ENCODE measurements around the gene GPATCH1. TPM values are rescaled to one million over a fixed set of nuclear protein-coding genes. Genes with fewer than 3 reads are reported as not detected.
"Not testable (repeated sequence)": the region's sequence is repeated elsewhere in the genome, so short reads cannot be mapped to it uniquely, and the experiment has no call there.

Gene GPATCH1
- total RNA-seq, 3 donors from 2014 or later (not counting 1 experiment from before 2014, with no cell fraction given), result 9.1 to 15.0 (median 12.7) TPM

DNA sequence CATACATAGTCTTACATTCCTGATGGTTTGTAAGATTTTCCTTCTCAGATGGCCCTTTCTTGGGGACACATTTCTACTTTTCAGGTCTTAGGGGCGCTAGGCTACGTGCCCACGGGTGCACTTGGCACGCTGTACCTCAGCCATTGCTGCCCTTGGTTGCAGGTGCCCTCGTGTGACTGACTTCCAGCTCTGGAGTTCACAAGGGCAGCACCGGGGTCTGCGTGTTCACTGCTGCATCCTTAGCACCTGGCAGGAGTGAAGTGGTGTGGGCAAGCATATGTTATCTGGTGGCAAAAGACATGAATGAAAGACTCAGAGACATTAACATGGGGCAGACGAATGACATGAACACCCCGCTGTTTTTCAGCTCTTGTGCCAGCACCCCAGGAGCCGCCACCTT, 37.7 kb downstream of the GPATCH1 start:
- Histone ChIP-seq H3K27me3 (ENCODE audit: control insufficient read depth, insufficient read depth, low read length) (no peaks in the 10 kb centered on the region), H3K4me3 (ENCODE audit: low read length) (no peak overlapping the region), H3K4me1 (ENCODE audit: control insufficient read depth, insufficient read depth, low read length) (no peaks in the 10 kb centered on the region), H3K9me3 (ENCODE audit: control insufficient read depth, insufficient read depth, low read length) (no peaks in the 10 kb centered on the region), H3K27ac (ENCODE audit: low read length) (no peak overlapping the region), H3K36me3 (ENCODE audit: control insufficient read depth, insufficient read depth, low read length) (peaks cover 34% of the 10 kb centered on the region)
- TF ChIP-seq, protein P1, sequence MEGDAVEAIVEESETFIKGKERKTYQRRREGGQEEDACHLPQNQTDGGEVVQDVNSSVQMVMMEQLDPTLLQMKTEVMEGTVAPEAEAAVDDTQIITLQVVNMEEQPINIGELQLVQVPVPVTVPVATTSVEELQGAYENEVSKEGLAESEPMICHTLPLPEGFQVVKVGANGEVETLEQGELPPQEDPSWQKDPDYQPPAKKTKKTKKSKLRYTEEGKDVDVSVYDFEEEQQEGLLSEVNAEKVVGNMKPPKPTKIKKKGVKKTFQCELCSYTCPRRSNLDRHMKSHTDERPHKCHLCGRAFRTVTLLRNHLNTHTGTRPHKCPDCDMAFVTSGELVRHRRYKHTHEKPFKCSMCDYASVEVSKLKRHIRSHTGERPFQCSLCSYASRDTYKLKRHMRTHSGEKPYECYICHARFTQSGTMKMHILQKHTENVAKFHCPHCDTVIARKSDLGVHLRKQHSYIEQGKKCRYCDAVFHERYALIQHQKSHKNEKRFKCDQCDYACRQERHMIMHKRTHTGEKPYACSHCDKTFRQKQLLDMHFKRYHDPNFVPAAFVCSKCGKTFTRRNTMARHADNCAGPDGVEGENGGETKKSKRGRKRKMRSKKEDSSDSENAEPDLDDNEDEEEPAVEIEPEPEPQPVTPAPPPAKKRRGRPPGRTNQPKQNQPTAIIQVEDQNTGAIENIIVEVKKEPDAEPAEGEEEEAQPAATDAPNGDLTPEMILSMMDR (IDR thresholded peaks at IDR 0.05), result no peak
- no peak overlapping the region for H3K27ac Mint-ChIP-seq
- intact Hi-C loops (cut with micrococcal nuclease), result no loop called here
- no peaks in the 10 kb centered on the region for H3K27me3 Mint-ChIP-seq (ENCODE audit: low read depth in 2 of 2)
- WGBS (ENCODE audit: insufficient coverage), result 96% methylated on average over 10 of the region's 10 CpGs
- no peaks in the 10 kb centered on the region for H3K4me1 Mint-ChIP-seq
- ATAC-seq (no peak), DNase-seq (no peak)
- H3K36me3 Mint-ChIP-seq, result peaks cover 14% of the 10 kb centered on the region
- H3K9me3 Mint-ChIP-seq, result no peaks in the 10 kb centered on the region
- H3K4me3 Mint-ChIP-seq, result no peak overlapping the region

DNA sequence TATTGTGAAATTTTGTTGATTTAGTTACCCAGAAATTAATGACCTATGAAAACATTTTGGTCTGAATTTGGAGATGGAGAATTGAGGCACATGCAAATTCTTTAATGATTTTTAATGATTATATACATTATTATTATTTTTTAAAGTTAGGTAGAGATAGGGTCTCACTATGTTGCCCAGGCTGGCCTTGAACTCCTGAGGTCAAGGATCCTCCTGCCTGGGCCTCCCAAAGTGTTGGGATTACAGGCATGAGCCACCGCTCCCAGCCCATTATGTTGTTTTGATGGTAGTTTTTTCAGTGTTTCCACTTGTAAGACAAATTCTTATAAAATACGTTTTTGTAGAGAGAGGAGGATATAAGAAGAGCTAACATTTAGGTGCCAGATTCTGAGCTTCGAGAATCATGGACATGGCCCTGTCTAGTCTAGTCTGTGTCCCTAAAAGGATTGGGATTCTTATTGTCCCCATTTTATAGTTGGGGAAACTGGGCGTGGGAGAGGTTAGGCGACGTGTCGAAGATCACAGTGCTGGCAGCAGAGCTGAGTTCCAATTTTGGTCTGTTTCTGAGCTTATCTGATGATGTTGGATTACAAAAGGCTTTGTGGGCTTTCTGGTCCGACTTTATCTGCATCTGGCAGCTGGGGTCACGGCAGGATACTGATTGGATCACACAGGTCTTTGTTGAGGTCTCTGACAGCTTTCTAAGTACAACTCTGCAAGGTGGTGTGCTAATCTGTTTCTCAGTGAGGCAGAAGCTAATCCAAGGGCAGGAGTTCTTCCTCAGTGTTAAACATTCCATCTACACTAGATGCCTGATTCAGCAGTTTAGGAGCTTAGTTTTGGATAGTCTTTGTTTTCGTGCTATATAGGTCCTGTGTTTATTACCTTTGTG, 43.5 kb downstream of the GPATCH1 start:
- Mint-ChIP-seq H3K4me3 (no peak overlapping the region), H3K27me3 (ENCODE audit: low read depth in 2 of 2) (no peaks in the 10 kb centered on the region), H3K27ac (no peak overlapping the region), H3K9me3 (no peaks in the 10 kb centered on the region), H3K4me1 (peaks cover 0 to 11% of the 10 kb centered on the region in 2 donors), H3K36me3 (no peaks in the 10 kb centered on the region)
- Histone ChIP-seq H3K9me3 (ENCODE audit: control insufficient read depth, insufficient read depth, low read length) (no peaks in the 10 kb centered on the region), H3K4me1 (ENCODE audit: control insufficient read depth, insufficient read depth, low read length) (peaks cover 4% of the 10 kb centered on the region), H3K4me3 (ENCODE audit: low read length) (no peak overlapping the region), H3K27me3 (ENCODE audit: control insufficient read depth, insufficient read depth, low read length) (no peaks in the 10 kb centered on the region), H3K27ac (ENCODE audit: low read length) (no peak overlapping the region), H3K36me3 (ENCODE audit: control insufficient read depth, insufficient read depth, low read length) (peaks cover 25% of the 10 kb centered on the region)
- 79% methylated on average over 10 of the region's 10 CpGs for WGBS (ENCODE audit: insufficient coverage)
- TF ChIP-seq, protein P1 (IDR thresholded peaks at IDR 0.05), result no peak
- DNase-seq (no peak), ATAC-seq (peak in 1 of 3 donors; percentile 72)
- intact Hi-C loops (cut with micrococcal nuclease), result loop anchor here (5.0 to 10.0 kb wide), 2 partner anchors 58 to 150 kb away; partner anchors contain the start of genes CEP89 and FAAP24

- Histone ChIP-seq H3K4me1 (ENCODE audit: control insufficient read depth, insufficient read depth, low read length) (peaks cover 4% of the 10 kb centered on the region), H3K36me3 (ENCODE audit: control insufficient read depth, insufficient read depth, low read length) (peaks cover 27% of the 10 kb centered on the region), H3K4me3 (ENCODE audit: low read length) (no peak overlapping the region), H3K27me3 (ENCODE audit: control insufficient read depth, insufficient read depth, low read length) (no peaks in the 10 kb centered on the region), H3K27ac (ENCODE audit: low read length) (no peak overlapping the region), H3K9me3 (ENCODE audit: control insufficient read depth, insufficient read depth, low read length) (no peaks in the 10 kb centered on the region)
- intact Hi-C loops (cut with micrococcal nuclease), result loop anchor here (1.0 to 10.0 kb wide), 3 partner anchors 56 to 281 kb away; partner anchors contain the start of genes CEP89 and FAAP24
- H3K36me3 Mint-ChIP-seq, result peaks cover 11% of the 10 kb centered on the region
- DNase-seq (peak; percentile 30 to 84), ATAC-seq (peak; percentile 81 to 97 (median 93))
- no peak overlapping the region for H3K4me3 Mint-ChIP-seq
- H3K9me3 Mint-ChIP-seq, result no peaks in the 10 kb centered on the region
- peaks cover 0 to 11% of the 10 kb centered on the region in 2 donors for H3K4me1 Mint-ChIP-seq
- 41% methylated on average over 12 of the region's 12 CpGs for WGBS (ENCODE audit: insufficient coverage)
- H3K27me3 Mint-ChIP-seq (ENCODE audit: low read depth in 2 of 2), result no peaks in the 10 kb centered on the region
- H3K27ac Mint-ChIP-seq, result no peak overlapping the region
- TF ChIP-seq, protein P1 (IDR thresholded peaks at IDR 0.05), result peak; percentile 87
Observed at GRCh38 chr19:33125929-33126388, 45.0 kb downstream of the GPATCH1 start.

- not testable (repeated sequence) for H3K4me3 ChIP-seq (ENCODE audit: low read length); H3K27ac Mint-ChIP-seq; H3K9me3 Mint-ChIP-seq; H3K27me3 Mint-ChIP-seq (ENCODE audit: low read depth in 2 of 2); H3K4me3 Mint-ChIP-seq; ATAC-seq; DNase-seq; H3K9me3 ChIP-seq (ENCODE audit: control insufficient read depth, insufficient read depth, low read length); H3K4me1 ChIP-seq (ENCODE audit: control insufficient read depth, insufficient read depth, low read length); H3K27me3 ChIP-seq (ENCODE audit: control insufficient read depth, insufficient read depth, low read length); H3K27ac ChIP-seq (ENCODE audit: low read length)
- peaks cover 11% of the 10 kb centered on the region for H3K36me3 Mint-ChIP-seq
- 95% methylated on average over 5 of the region's 8 CpGs for WGBS (ENCODE audit: insufficient coverage)
- peaks cover 0 to 11% of the 10 kb centered on the region in 2 donors for H3K4me1 Mint-ChIP-seq
- intact Hi-C loops (cut with micrococcal nuclease), result loop anchor here (1.0 to 10.0 kb wide), 3 partner anchors 56 to 281 kb away; partner anchors contain the start of genes CEP89 and FAAP24
- H3K36me3 ChIP-seq (ENCODE audit: control insufficient read depth, insufficient read depth, low read length), result peaks cover 30% of the 10 kb centered on the region
Observed at GRCh38 chr19:33126712-33127111, 45.7 kb downstream of the GPATCH1 start.

Data from natural killer cell (primary cell).